Esophagus muscularis mucosa (tissue), 4 donors: ENCODE results near the gene HBG2.

ENCODE experiments used
- EP300 ChIP-seq: sonication (generic); formaldehyde crosslinking; IDR thresholded peaks from one replicate; pipeline ENCODE4 v1.6.1; 2017; ENCODE audit warnings: antibody characterized with exemption
- POLR2A ChIP-seq: fragments of 450-650 bp; IDR thresholded peaks from one replicate; pipeline ENCODE4 v1.6.1; 2017; ENCODE audit warnings: antibody characterized with exemption, moderate library complexity, mild to moderate bottlenecking, low read depth
- POLR2AphosphoS5 ChIP-seq, 2 donors: sonication (generic); formaldehyde crosslinking; IDR thresholded peaks; one replicate each; pipeline ENCODE4 v1.6.1; 2017; ENCODE audit warnings: antibody characterized with exemption in 2 of 2
- TF ChIP-seq, protein P1 (sequence below), 3 experiments: fragments of 200-600 bp in 2 of 3; fragments of 450-650 bp in 1 of 3; sonication (generic) in 2 of 3; IDR thresholded peaks; one replicate each; pipeline ENCODE4 v1.5.1; 2017 to 2019; ENCODE audit warnings: antibody characterized with exemption in 3 of 3, mild to moderate bottlenecking in 2 of 3, moderate library complexity in 1 of 3

DNA sequence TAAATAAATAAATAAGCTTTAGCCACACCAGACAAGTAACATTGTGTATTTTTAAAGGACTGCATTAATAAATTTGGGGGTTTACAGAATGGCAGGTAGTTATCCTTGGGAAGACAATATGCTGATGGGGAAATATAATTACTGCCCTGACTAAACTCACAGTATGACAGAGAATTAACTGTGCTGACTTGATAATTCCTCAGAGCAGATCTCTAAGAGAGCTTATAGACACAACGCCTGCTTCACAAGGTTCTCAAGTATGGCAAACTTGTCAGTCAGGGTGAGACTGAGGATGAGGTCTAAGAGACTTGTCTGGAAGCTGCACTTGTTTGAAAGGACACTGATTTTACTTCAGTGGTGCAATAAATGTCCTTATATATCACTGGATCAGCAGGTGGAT, 43.9 kb upstream of the HBG2 start:
- TF ChIP-seq POLR2A (no peak), EP300 (no peak), POLR2AphosphoS5 (IDR thresholded peaks at IDR 0.05) (no peak)
- TF ChIP-seq, protein P1, sequence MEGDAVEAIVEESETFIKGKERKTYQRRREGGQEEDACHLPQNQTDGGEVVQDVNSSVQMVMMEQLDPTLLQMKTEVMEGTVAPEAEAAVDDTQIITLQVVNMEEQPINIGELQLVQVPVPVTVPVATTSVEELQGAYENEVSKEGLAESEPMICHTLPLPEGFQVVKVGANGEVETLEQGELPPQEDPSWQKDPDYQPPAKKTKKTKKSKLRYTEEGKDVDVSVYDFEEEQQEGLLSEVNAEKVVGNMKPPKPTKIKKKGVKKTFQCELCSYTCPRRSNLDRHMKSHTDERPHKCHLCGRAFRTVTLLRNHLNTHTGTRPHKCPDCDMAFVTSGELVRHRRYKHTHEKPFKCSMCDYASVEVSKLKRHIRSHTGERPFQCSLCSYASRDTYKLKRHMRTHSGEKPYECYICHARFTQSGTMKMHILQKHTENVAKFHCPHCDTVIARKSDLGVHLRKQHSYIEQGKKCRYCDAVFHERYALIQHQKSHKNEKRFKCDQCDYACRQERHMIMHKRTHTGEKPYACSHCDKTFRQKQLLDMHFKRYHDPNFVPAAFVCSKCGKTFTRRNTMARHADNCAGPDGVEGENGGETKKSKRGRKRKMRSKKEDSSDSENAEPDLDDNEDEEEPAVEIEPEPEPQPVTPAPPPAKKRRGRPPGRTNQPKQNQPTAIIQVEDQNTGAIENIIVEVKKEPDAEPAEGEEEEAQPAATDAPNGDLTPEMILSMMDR (IDR thresholded peaks at IDR 0.05) = no peak
